CD14-positive monocyte (primary cell): ENCODE results near the gene SLC9A8. TPM values are rescaled to one million over a fixed set of nuclear protein-coding genes. Genes with fewer than 3 reads are reported as not detected.
A peak's percentile ranks its signal among the peaks of the same experiment; 100 is the strongest.

Experiments
- DNase-seq, 3 donors: peaks; one replicate each; pipeline ENCODE4 v3.0.0-alpha.2; 2011 to 2022
- H2AFZ ChIP-seq: 2 replicates; pipeline ENCODE4 v1.6.0; 2012; ENCODE audit warnings: mild to moderate bottlenecking, low read depth, low read length, inconsistent platforms; ENCODE audit not compliant: insufficient read depth, poor library complexity, severe bottlenecking
- H3K27ac ChIP-seq, 2 donors: 1 replicate in 1 of 2; 2 replicates in 1 of 2; pipeline ENCODE4 v1.5.1; 2012 to 2013; ENCODE audit warnings: low read length in 2 of 2, control low read depth in 1 of 2, inconsistent platforms in 1 of 2, low read depth in 1 of 2, mild to moderate bottlenecking in 1 of 2
- H3K27me3 ChIP-seq, 2 donors: one replicate each; pipeline versions ENCODE4 v1.6.0 to v1.6.1; 2011 to 2013; ENCODE audit warnings: low read length in 2 of 2; ENCODE audit not compliant: control insufficient read depth in 2 of 2, insufficient read depth in 2 of 2
- H3K36me3 ChIP-seq, 2 donors: replicated peaks in 1 of 2; 1 replicate in 1 of 2; 2 replicates in 1 of 2; pipeline versions ENCODE4 v1.5.1 to v1.6.1; 2012 to 2013; ENCODE audit warnings: low read length in 2 of 2, control low read depth in 1 of 2, inconsistent platforms in 1 of 2, mild to moderate bottlenecking in 1 of 2; ENCODE audit not compliant: insufficient read depth in 2 of 2, control insufficient read depth in 1 of 2
- H3K4me1 ChIP-seq, 2 donors: 1 replicate in 1 of 2; 2 replicates in 1 of 2; pipeline versions ENCODE4 v1.5.1 to v1.6.1; 2012 to 2013; ENCODE audit warnings: low read length in 2 of 2, control low read depth in 1 of 2, inconsistent platforms in 1 of 2, mild to moderate bottlenecking in 1 of 2, moderate library complexity in 1 of 2; ENCODE audit not compliant: insufficient read depth in 2 of 2, control insufficient read depth in 1 of 2
- H3K4me2 ChIP-seq: replicated peaks from 2 replicates; pipeline ENCODE3; 2012; ENCODE audit warnings: low read length, moderate library complexity, mild to moderate bottlenecking; ENCODE audit not compliant: poor library complexity, severe bottlenecking; ENCODE audit errors: extremely low read depth
- H3K4me3 ChIP-seq, 3 experiments: fragments of 200-600 bp in 1 of 3; sonication (generic) in 1 of 3; replicated peaks in 1 of 3; 1 replicate in 2 of 3; 2 replicates in 1 of 3; pipeline ENCODE4 v1.5.1; 2011 to 2013; ENCODE audit warnings: low read length in 3 of 3, mild to moderate bottlenecking in 3 of 3, control low read depth in 2 of 3, low read depth in 2 of 3, inconsistent platforms in 1 of 3, moderate library complexity in 1 of 3
- H3K79me2 ChIP-seq: 2 replicates; pipeline ENCODE4 v1.6.0; 2012; ENCODE audit warnings: mild to moderate bottlenecking, control low read depth, inconsistent platforms, low read length, moderate library complexity; ENCODE audit not compliant: insufficient read depth
- H3K9ac ChIP-seq: 2 replicates; pipeline ENCODE4 v1.6.0; 2017; ENCODE audit warnings: low read length, mild to moderate bottlenecking; ENCODE audit not compliant: insufficient read depth, poor library complexity, severe bottlenecking
- H3K9me3 ChIP-seq, 2 donors: replicated peaks in 1 of 2; 1 replicate in 1 of 2; 2 replicates in 1 of 2; pipeline versions ENCODE4 v1.5.1 to v1.6.1; 2012 to 2013; ENCODE audit warnings: low read length in 2 of 2, control low read depth in 1 of 2; ENCODE audit not compliant: control insufficient read depth in 1 of 2, insufficient read depth in 1 of 2
- H4K20me1 ChIP-seq: 2 replicates; pipeline ENCODE4 v1.6.0; 2012; ENCODE audit warnings: mild to moderate bottlenecking, low read length, control low read depth, moderate library complexity; ENCODE audit not compliant: insufficient read depth
- H3K27ac Mint-ChIP-seq, 7 donors: one replicate each; pipeline ENCODE4 v1.8.0; 2020; ENCODE audit warnings: mild to moderate bottlenecking in 7 of 7, mixed read lengths in 7 of 7, moderate library complexity in 6 of 7, inconsistent platforms in 2 of 7
- H3K27me3 Mint-ChIP-seq, 3 donors: one replicate each; pipeline ENCODE4 v1.8.0; 2021 to 2022; ENCODE audit warnings: low read depth in 3 of 3, mild to moderate bottlenecking in 3 of 3, mixed read lengths in 3 of 3, moderate library complexity in 3 of 3, inconsistent platforms in 1 of 3
- H3K36me3 Mint-ChIP-seq, 2 donors: one replicate each; pipeline ENCODE4 v1.8.0; 2020; ENCODE audit warnings: mixed read lengths in 2 of 2, inconsistent platforms in 1 of 2, mild to moderate bottlenecking in 1 of 2
- H3K4me1 Mint-ChIP-seq: one replicate; pipeline ENCODE4 v1.8.0; 2020; ENCODE audit warnings: mild to moderate bottlenecking, mixed read lengths
- H3K4me3 Mint-ChIP-seq, 2 donors: one replicate each; pipeline ENCODE4 v1.8.0; 2020; ENCODE audit warnings: mild to moderate bottlenecking in 2 of 2, mixed read lengths in 2 of 2, moderate library complexity in 1 of 2
- H3K9me3 Mint-ChIP-seq, 7 donors: one replicate each; pipeline ENCODE4 v1.8.0; 2020 to 2022; ENCODE audit warnings: mixed read lengths in 7 of 7, mild to moderate bottlenecking in 6 of 7, moderate library complexity in 6 of 7, inconsistent platforms in 2 of 7
- CTCF ChIP-seq: fragments of 200-600 bp; IDR thresholded peaks from one replicate; pipeline ENCODE4 v1.8.0; 2022; ENCODE audit warnings: antibody characterized with exemption, mild to moderate bottlenecking
- WGBS: methylation state at CpG from one replicate; pipeline ENCODE4 v1.1.5; 2013; ENCODE audit warnings: missing lambda C conversion rate; ENCODE audit not compliant: insufficient coverage; 5-methylcytosine and 5-hydroxymethylcytosine counted together
- intact Hi-C, 2 donors: fragments of 100-400 bp; cut with micrococcal nuclease; formaldehyde crosslinking; loops; one replicate each; pipeline versions ENCODE4 v1.15.0 to v1.15.1; 2023
- polyA plus RNA-seq, 3 donors: library from polyadenylated mRNA; depleted of rRNA in 1 of 3; unstranded in 2 of 3; stranded (reverse) in 1 of 3; fragments of 300-500 nt in 2 of 3; fragments of >200 nt in 1 of 3; fragmentation: Illumina TruSeq in 2 of 3; gene quantifications; 1 replicate in 2 of 3; 2 replicates in 1 of 3; pipeline ENCODE4 v1.2.3, GENCODE V29; 2012 to 2021

The SLC9A8 gene
- polyA plus RNA-seq, 3 donors: 3.0 to 14.6 (median 3.3) TPM

- peak overlapping the region in 1 of 7 donors; percentile 31 for H3K27ac Mint-ChIP-seq
Observed at GRCh38 chr20:49901588-49901987, 89.0 kb downstream of the SLC9A8 start.

DNA sequence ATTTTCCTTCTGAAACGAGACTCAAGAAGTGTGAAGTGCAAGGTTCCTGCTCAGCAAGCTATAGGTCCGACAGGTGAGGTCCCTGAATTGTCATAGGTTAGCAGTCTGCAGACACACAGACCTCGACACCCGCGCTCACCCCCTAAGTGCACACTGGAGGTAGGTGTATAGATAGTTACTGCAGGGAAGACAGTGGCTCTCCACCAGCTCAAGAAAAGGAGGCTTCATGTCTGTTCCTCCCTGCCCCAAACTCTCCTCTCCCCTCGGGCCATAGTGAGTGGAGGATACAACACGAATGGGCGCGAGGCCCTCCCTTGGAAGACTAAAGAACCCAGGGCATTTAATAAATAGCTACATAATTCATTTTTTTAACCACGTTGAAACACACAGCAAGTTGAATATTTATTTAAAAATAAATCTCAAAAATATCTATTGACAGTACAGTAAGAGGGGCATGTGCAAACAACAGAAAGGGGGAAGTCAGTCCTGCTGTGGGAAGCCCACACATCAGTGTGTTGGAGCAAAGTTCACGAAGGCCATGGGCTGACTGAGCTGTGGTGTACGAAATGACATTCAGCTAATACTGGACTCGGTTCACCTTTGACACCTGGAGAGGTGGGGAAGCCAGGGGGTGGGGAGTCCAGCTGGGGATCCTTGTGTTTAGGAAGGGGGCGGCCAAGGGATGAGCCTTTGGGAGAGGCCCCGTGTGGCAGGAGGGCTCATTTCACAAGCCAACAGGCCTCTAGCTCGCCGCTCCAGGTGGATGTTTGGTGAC is 92.0 kb downstream of the SLC9A8 start:
- H3K4me3 Mint-ChIP-seq: no peak overlapping the region
- no peak overlapping the region for H2AFZ ChIP-seq
- H3K36me3 ChIP-seq: peaks cover 60 to 71% of the 10 kb centered on the region in 2 donors

More at GRCh38 chr20:49901588-49901987, 89.0 kb downstream of the SLC9A8 start:
- no peaks in the 10 kb centered on the region for H3K79me2 ChIP-seq
- H3K36me3 ChIP-seq: peaks cover 35 to 41% of the 10 kb centered on the region in 2 donors
- peaks cover 13 to 22% of the 10 kb centered on the region in 2 donors for H3K4me1 ChIP-seq
- Mint-ChIP-seq H3K4me3 (no peak overlapping the region), H3K27me3 (no peaks in the 10 kb centered on the region), H3K9me3 (peaks cover 0 to 3% (median 0%) of the 10 kb centered on the region in 7 donors), H3K36me3 (peaks cover 36 to 41% of the 10 kb centered on the region in 2 donors), H3K4me1 (peaks cover 27% of the 10 kb centered on the region)
- DNase-seq: no peak
- no peak overlapping the region for H3K4me2 ChIP-seq
- no peaks in the 10 kb centered on the region for H3K9me3 ChIP-seq
- intact Hi-C loops: no loop called here
- H3K4me3 ChIP-seq: no peak overlapping the region
- H4K20me1 ChIP-seq: peaks cover 4% of the 10 kb centered on the region
- H3K27ac ChIP-seq: no peak overlapping the region
- no peak overlapping the region for H2AFZ ChIP-seq
- no peak for TF ChIP-seq CTCF
- WGBS: 90% methylated on average over 4 of the region's 5 CpGs
- H3K27me3 ChIP-seq: no peaks in the 10 kb centered on the region
- no peak overlapping the region for H3K9ac ChIP-seq

More for the DNA sequence above, 92.0 kb downstream of the SLC9A8 start:
- Mint-ChIP-seq H3K36me3 (peaks cover 59 to 69% of the 10 kb centered on the region in 2 donors), H3K9me3 (peaks cover 0 to 3% (median 0%) of the 10 kb centered on the region in 7 donors), H3K27me3 (no peaks in the 10 kb centered on the region), H3K27ac (no peak overlapping the region), H3K4me1 (peaks cover 5% of the 10 kb centered on the region)
- no peak for TF ChIP-seq CTCF
- no peak overlapping the region for H3K9ac ChIP-seq
- H3K9me3 ChIP-seq: no peaks in the 10 kb centered on the region
- H3K4me3 ChIP-seq: no peak overlapping the region
- no peak overlapping the region for H3K27ac ChIP-seq
- H3K79me2 ChIP-seq: peaks cover 17% of the 10 kb centered on the region
- peaks cover 10% of the 10 kb centered on the region for H4K20me1 ChIP-seq
- DNase-seq: no peak
- no peaks in the 10 kb centered on the region for H3K27me3 ChIP-seq
- H3K4me2 ChIP-seq: no peak overlapping the region
- intact Hi-C loops: no loop called here
- no peaks in the 10 kb centered on the region for H3K4me1 ChIP-seq
- WGBS: 98% methylated on average over 6 of the region's 17 CpGs
